SK-N-MC (cell line): ENCODE data around the gene MUL1.

ENCODE experiments used
- EZH2 ChIP-seq: fragments of 200-600 bp; sonication (generic); IDR thresholded peaks from one replicate; pipeline ENCODE4 v1.6.1; 2017; ENCODE audit warnings: antibody characterized with exemption
- FOXP2 ChIP-seq: optimal IDR thresholded peaks from 2 replicates; pipeline ENCODE3; 2011; ENCODE audit warnings: mild to moderate bottlenecking, moderate library complexity; ENCODE audit not compliant: insufficient read depth; ENCODE audit errors: extremely low read length, control extremely low read depth
- POLR2AphosphoS5 ChIP-seq: IDR thresholded peaks from 2 replicates; pipeline ENCODE4 v1.6.1; 2012; ENCODE audit warnings: mild to moderate bottlenecking, low read depth, low read length, borderline replicate concordance

DNA sequence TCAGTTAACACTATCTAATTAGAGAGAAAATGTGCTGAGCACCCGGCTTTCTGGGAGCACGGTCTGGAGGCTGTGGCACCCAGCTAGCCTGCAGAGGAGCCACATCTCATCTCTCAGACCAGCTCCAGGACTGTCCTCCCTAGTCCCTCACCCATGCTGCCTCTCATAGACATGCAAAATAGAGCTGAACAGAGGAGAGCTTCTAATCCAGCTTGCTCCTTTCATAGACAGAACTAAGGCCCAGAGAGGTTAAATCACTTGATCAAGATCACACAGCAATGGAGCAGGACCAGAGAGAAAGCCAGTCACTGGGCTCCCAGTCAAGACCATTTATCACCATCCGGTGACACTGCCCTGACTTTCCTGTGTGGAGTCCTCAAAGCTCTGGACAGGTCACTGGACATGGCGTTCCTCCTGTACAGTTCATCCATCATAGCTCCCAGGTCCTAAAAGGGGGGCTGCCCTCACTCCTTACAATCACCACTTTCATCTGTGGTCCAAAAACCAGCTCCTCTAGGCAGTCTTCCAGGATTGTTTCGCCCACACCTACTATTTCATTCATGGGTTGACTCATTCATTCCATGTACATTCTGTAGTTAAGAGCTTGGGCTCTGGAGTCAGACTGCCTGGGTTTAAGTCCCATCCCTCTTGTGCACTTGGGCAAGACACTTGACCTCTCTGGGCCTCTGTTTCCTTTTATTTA, 13.2 kb downstream of the MUL1 start:
- TF ChIP-seq POLR2AphosphoS5 (no peak), EZH2 (no peak), FOXP2 (no peak)
